Thoracic aorta (tissue), 2 donors: ENCODE measurements around the gene ACKR2. TPM values are rescaled to one million over a fixed set of nuclear protein-coding genes. Genes with fewer than 3 reads are reported as not detected.
A peak's percentile ranks its signal among the peaks of the same experiment; 100 is the strongest.
"Not testable (repeated sequence)": the region's sequence is repeated elsewhere in the genome, so short reads cannot be mapped to it uniquely, and the experiment has no call there.

Source experiments
- ATAC-seq: fragments of 150-250 bp; one replicate; pipeline ENCODE4 v1.8.0; 2017; ENCODE audit warnings: low read depth; ENCODE audit not compliant: insufficient number of reproducible peaks, low FRiP score
- DNase-seq: peaks from one replicate; pipeline ENCODE4 v3.0.0-alpha.2; 2020; ENCODE audit warnings: low spot score
- H3K27ac ChIP-seq, 2 donors: fragments of 200-600 bp; sonication (generic); 1 replicate in 1 of 2; 2 replicates in 1 of 2; pipeline ENCODE4 v1.5.1; 2016; ENCODE audit warnings: mild to moderate bottlenecking in 2 of 2, moderate library complexity in 2 of 2
- H3K27me3 ChIP-seq: fragments of 200-600 bp; sonication (generic); replicated peaks from 2 replicates; pipeline ENCODE4 v1.6.0; 2016; ENCODE audit warnings: mild to moderate bottlenecking; ENCODE audit not compliant: insufficient read depth
- H3K36me3 ChIP-seq: fragments of 200-600 bp; sonication (generic); one replicate; pipeline ENCODE4 v1.5.1; 2016
- H3K4me1 ChIP-seq, 2 donors: fragments of 200-600 bp; sonication (generic); 1 replicate in 1 of 2; 2 replicates in 1 of 2; pipeline versions ENCODE4 v1.5.1 to v1.6.0; 2016; ENCODE audit warnings: low read depth in 2 of 2, mild to moderate bottlenecking in 1 of 2; ENCODE audit not compliant: control insufficient read depth in 1 of 2
- H3K4me3 ChIP-seq: fragments of 200-600 bp; sonication (generic); 2 replicates; pipeline ENCODE4 v1.5.1; 2016; ENCODE audit warnings: mild to moderate bottlenecking
- H3K9me3 ChIP-seq: fragments of 200-600 bp; sonication (generic); 2 replicates; pipeline ENCODE4 v1.5.1; 2016
- total RNA-seq, 2 donors: library from RNA; depleted of rRNA; stranded (reverse); fragments of >200 nt; gene quantifications; one replicate each; pipeline versions ENCODE4 v1.1.0 to v1.2.3, GENCODE V29; 2016
- TF ChIP-seq, protein P1 (sequence below): fragments of 200-600 bp; sonication (generic); IDR thresholded peaks from one replicate; pipeline ENCODE4 v1.5.1; 2019; ENCODE audit warnings: antibody characterized with exemption

ACKR2 gene
- total RNA-seq, 2 donors from 2014 or later, result 10.0 to 11.9 TPM

- no peak for ATAC-seq
- H3K4me3 ChIP-seq, result peak overlapping the region; percentile 89
- H3K27ac ChIP-seq, result no peak overlapping the region
- peaks cover 15 to 28% of the 10 kb centered on the region in 2 donors for H3K4me1 ChIP-seq
- H3K9me3 ChIP-seq, result no peaks in the 10 kb centered on the region
- TF ChIP-seq, protein P1, sequence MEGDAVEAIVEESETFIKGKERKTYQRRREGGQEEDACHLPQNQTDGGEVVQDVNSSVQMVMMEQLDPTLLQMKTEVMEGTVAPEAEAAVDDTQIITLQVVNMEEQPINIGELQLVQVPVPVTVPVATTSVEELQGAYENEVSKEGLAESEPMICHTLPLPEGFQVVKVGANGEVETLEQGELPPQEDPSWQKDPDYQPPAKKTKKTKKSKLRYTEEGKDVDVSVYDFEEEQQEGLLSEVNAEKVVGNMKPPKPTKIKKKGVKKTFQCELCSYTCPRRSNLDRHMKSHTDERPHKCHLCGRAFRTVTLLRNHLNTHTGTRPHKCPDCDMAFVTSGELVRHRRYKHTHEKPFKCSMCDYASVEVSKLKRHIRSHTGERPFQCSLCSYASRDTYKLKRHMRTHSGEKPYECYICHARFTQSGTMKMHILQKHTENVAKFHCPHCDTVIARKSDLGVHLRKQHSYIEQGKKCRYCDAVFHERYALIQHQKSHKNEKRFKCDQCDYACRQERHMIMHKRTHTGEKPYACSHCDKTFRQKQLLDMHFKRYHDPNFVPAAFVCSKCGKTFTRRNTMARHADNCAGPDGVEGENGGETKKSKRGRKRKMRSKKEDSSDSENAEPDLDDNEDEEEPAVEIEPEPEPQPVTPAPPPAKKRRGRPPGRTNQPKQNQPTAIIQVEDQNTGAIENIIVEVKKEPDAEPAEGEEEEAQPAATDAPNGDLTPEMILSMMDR, result no peak
- DNase-seq, result no peak
- no peaks in the 10 kb centered on the region for H3K36me3 ChIP-seq
- no peaks in the 10 kb centered on the region for H3K27me3 ChIP-seq
These were observed 4.0 kb upstream of the ACKR2 start for GRCh38 chr3:42805141-42805821.

DNA sequence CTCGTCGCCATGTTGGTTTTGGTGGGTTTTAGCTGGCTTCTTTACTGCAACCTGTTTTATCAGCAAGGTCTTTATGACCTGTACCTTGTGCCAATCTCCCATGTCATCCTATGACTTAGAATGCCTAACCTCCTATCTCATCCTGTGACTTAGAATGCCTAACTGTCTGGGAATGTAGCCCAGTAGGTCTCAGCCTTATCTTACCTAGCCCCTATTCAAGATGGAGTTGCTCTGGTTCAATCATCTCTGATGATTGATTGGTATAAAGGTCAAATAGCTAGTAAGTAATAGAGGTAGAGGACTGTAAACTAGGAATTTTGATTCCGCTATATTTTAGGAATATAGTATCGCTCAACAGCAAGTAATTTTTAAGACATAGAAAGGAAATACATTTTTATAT, 1.3 kb upstream of the ACKR2 start:
- no peak for ATAC-seq
- Histone ChIP-seq H3K36me3 (no peaks in the 10 kb centered on the region), H3K4me1 (peaks cover 3 to 7% of the 10 kb centered on the region in 2 donors), H3K4me3 (no peak overlapping the region), H3K9me3 (no peaks in the 10 kb centered on the region), H3K27ac (no peak overlapping the region), H3K27me3 (no peaks in the 10 kb centered on the region)
- no peak for DNase-seq
- TF ChIP-seq, protein P1, result no peak

GRCh38 chr3:42810706-42811105, 1.5 kb downstream of the ACKR2 start:
- H3K27me3 ChIP-seq, H3K27ac ChIP-seq, H3K9me3 ChIP-seq, H3K36me3 ChIP-seq, ATAC-seq, DNase-seq, H3K4me1 ChIP-seq, H3K4me3 ChIP-seq: not testable (repeated sequence)

DNA sequence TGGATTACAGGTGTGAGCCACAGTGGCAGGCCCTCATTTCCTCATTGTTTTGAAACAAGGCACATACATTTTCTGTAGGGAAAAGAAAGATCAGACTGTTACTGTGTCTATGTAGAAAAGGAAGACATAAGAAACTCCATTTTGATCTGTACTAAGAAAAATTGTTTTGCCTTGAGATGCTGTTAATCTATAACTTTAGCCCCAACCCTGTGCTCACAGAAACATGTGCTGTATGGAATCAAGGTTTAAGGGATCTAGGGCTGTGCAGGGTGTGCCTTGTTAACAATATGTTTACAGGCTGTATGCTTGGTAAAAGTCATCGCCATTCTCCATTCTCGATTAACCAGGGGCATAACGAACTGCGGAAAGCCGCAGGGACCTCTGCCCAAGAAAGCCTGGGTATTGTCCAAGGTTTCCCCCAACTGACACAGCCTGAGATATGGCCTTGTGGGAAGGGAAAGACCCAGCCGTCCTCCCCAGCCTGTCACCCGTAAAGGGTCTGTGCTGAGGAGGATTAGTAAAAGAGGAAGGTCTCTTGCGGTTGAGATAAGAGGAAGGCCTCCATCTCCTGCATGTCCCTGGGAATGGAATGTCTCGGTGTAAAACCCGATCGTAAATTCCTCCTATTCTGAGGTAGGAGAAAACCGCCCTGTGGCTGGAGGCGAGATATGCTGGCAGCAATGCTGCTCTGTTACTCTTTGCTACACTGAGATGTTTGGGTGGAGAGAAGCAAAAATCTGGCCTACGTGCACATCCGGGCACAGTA, 2.1 kb downstream of the ACKR2 start:
- not testable (repeated sequence) for DNase-seq, H3K36me3 ChIP-seq, H3K27me3 ChIP-seq, H3K27ac ChIP-seq, H3K9me3 ChIP-seq, H3K4me1 ChIP-seq, ATAC-seq, H3K4me3 ChIP-seq

DNA sequence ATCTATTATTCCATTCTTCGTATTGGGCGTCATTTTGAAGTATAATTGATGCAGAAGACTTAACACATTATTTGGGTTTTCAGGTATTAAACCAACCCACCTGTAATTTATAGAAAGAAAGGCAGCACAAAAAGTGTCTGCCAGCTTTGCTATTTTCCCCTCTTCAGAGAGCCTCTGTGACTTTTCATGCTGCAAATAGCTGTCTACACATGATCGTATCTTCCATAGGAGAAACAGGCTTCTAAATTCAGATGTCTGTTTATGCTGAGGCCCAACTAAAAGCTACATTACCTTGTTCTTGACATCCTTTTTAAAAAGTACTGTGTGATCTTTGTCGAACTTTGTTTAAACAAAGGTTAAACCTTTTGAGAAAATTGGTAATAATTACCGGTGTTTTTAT, 5.0 kb downstream of the ACKR2 start:
- Histone ChIP-seq H3K36me3 (no peaks in the 10 kb centered on the region), H3K27ac (no peak overlapping the region), H3K4me1 (no peaks in the 10 kb centered on the region), H3K4me3 (no peak overlapping the region), H3K9me3 (no peaks in the 10 kb centered on the region), H3K27me3 (no peaks in the 10 kb centered on the region)
- TF ChIP-seq, protein P1, result no peak
- DNase-seq, result no peak
- ATAC-seq, result no peak

- Histone ChIP-seq H3K4me3 (no peak overlapping the region), H3K36me3 (no peaks in the 10 kb centered on the region), H3K4me1 (peaks cover 0 to 7% of the 10 kb centered on the region in 2 donors), H3K27ac (no peak overlapping the region), H3K9me3 (no peaks in the 10 kb centered on the region), H3K27me3 (no peaks in the 10 kb centered on the region)
- TF ChIP-seq, protein P1, result no peak
- ATAC-seq (no peak), DNase-seq (no peak)
These were observed 5.8 kb downstream of the ACKR2 start for GRCh38 chr3:42814914-42815507.
